ENCODE results near the gene NSMF.
A peak's percentile ranks its signal among the peaks of the same experiment; 100 is the strongest.

NSMF gene, protein sequence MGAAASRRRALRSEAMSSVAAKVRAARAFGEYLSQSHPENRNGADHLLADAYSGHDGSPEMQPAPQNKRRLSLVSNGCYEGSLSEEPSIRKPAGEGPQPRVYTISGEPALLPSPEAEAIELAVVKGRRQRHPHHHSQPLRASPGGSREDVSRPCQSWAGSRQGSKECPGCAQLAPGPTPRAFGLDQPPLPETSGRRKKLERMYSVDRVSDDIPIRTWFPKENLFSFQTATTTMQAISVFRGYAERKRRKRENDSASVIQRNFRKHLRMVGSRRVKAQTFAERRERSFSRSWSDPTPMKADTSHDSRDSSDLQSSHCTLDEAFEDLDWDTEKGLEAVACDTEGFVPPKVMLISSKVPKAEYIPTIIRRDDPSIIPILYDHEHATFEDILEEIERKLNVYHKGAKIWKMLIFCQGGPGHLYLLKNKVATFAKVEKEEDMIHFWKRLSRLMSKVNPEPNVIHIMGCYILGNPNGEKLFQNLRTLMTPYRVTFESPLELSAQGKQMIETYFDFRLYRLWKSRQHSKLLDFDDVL

GRCh38 chr9:137459152-137459600 lies at the start of gene NSMF:
Gene NSMF, minus strand, starts transcription at chr9:137459334. Its CDS starts 232 bp downstream, at chr9:137459102.
- peak; percentile 91 for DNase-seq

DNA sequence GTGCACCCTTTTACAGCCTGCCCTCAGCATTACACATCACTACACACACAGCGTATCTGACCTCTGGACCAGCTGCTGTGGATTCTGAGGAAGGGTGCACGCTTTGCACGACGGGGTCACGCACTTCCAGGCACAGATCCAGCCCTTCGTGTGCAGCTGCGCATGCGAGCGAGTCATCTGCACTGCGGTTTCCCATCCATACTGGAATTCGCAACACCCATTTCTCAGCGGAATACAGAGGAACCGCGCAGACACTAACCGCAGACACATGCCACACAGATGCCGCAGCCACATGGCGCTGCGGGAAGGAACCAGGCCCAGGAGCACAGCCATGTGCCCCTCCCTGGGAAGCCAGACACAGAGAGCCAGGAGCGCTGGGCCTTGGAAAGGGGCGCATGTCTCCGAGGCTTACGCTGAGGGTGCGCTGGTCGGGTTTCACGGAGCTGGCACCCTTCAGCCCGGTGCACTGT lies 47.6 kb upstream of the NSMF start:
- no peak for DNase-seq

DNA sequence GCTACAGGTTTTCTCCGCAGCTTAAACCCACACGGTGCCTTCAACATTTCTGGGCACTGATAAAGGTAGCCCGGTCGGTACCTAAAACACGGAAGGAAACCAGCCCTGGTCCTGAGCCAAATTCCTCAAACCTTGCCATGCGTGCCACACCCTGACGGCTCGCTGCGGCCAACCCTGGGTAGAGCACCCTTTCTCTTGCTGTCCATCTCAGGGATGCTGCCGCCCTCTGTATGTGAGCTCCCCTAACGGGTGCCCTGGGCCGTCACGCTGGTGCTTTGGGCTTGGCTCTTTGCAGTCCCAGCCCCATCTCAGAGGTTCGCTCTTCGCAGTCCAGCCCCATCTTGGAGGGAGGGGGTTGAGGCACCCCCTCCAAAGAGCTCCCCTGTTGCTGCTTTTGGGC lies 47.1 kb upstream of the NSMF start:
- DNase-seq = no peak

- no peak for DNase-seq
Measured at GRCh38 chr9:137505421-137506140, 46.4 kb upstream of the NSMF start.

GRCh38 chr9:137504432-137504777 lies 45.3 kb upstream of the NSMF start:
- no peak for DNase-seq

- no peak for DNase-seq
Measured at GRCh38 chr9:137502008-137502911, 43.1 kb upstream of the NSMF start.

DNA sequence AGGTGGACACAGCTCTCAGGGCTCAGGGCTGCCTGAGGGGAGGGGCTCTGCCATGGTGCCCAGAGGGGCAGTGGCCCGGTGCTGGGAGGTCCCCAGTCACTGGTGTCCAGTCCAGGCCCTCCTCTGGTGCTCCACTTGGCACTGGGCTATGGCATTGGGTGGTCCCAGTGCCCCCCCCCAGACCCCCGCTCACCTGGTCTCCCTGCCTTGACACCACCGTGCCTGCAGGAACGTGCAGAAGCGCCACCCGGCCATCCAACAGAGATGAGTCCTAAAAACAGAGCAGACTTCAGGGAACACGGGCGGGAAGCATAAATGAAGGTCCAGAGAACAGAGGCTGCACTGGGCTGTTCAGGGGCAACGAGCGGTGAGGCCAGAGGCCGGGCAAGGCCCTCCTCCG lies 42.3 kb upstream of the NSMF start:
- no peak for DNase-seq

- no peak for DNase-seq
Measured at GRCh38 chr9:137500666-137501397, 41.7 kb upstream of the NSMF start.

DNA sequence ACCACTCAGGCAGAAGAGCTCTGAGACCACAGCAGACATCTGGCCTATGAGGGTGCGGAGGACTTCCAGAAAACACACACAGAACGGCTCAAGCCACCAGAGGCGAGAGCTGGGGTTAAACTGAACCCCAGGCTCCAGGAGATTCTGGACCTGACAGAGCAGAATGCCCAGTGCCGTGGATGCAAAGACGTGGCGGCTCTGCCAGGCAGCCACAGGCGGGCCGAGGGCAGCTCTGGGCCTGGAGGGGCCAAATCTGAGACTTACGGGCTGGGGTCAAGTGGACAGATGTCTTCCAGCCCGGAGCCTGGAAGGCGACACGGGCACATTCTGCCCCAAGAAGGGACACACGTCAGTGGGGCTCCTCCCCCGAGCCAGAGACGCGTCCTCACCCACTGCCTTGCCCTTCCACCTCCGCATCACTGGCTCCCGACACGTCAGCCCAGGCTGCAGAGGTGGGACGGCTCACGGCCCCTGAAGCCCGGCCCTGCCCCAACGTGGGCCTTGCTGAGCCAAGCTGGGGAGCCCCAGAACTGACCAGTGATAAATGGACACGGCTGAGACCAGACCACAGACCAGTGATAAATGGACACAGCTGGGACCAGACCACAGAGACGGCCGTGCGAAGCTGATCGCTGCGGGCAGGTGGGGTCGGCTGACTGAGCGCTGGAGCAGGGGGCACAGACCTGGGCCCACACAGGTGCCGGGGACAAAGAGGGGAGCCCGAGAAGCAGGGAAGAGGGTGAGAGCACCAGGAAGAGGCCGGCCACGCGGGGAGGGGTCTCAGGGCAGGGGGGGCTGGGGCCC lies 40.9 kb upstream of the NSMF start:
- no peak for DNase-seq

GRCh38 chr9:137499416-137499815 lies 40.3 kb upstream of the NSMF start:
- DNase-seq = no peak

DNA sequence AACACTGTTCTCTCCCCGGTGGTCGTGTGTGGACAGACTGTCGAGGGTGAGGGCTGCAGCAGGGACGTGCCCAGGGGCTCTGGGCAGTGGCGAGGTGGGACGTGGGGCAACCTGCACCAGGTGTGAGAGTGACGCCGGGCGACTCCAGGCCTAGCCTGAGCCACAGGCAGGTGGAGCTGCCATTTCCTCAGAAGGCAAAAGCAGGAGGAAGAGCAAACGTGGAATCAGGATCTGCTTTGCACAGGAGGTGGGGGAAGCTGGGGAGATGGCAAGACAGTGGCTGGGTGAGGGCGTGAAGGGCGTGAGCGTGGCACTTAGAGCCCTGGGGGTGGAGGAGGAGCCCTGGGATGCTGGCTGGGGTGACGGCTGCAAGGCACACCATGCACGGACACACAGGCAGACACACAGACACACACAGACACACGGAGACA lies 39.6 kb upstream of the NSMF start:
- DNase-seq = no peak

GRCh38 chr9:137497921-137498719 lies 39.0 kb upstream of the NSMF start:
- no peak for DNase-seq

- DNase-seq = no peak
Measured at GRCh38 chr9:137496601-137497375, 37.7 kb upstream of the NSMF start.

DNA sequence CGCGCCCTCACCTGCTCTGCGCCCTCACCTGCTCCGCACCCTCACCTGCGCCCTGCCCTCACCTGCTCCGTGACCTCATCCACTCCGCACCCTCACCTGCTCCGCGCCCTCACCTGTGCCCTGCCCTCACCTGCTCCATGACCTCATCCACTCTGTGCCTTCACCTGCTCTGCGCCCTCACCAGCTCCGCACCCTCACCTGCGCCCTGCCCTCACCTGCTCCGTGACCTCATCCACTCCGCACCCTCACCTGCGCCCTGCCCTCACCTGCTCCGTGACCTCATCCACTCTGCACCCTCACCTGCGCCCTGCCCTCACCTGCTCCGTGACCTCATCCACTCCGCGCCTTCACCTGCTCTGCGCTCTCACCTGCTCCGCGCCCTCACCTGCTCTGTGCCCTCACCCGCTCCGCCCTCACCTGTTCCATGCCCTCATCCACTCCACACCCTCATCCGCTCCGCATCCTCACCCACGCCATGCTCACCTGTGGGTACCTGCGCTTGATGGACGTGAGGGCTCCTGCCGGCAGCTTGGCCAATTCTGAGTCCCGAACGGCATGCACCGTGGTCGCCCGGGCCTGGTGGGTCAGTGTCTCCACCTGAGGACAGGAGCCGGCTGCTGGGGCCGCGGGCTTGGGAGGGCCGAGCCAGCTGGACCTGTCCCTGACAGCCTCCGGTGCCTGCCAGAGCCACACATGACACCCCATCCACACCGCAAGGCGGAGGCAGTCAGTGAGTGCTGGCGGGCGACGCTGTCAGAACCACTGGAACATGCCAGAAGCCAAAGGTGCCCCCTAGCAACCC lies 35.6 kb upstream of the NSMF start:
- no peak for DNase-seq

DNA sequence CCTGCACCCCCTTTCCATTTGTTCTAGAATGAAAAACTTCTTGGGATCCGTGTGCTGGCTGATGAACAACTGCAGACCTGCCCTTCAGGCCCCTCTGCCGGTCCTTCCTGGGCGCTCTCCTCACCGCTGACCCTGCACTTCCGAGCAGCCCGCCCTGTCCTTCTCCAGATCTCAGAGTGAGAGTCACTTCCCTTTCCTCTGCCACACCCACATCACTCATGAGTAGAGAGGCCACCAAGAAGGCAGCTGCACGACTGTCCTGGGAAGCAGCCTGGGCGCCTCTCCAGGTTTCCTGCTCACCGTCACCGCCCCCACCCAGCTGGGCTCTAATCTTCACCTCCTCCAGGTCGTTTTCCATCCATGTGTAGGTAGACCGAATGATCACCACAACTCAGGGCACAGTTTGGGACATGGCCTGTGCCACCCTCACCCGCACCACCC lies 35.0 kb upstream of the NSMF start:
- no peak for DNase-seq

DNA sequence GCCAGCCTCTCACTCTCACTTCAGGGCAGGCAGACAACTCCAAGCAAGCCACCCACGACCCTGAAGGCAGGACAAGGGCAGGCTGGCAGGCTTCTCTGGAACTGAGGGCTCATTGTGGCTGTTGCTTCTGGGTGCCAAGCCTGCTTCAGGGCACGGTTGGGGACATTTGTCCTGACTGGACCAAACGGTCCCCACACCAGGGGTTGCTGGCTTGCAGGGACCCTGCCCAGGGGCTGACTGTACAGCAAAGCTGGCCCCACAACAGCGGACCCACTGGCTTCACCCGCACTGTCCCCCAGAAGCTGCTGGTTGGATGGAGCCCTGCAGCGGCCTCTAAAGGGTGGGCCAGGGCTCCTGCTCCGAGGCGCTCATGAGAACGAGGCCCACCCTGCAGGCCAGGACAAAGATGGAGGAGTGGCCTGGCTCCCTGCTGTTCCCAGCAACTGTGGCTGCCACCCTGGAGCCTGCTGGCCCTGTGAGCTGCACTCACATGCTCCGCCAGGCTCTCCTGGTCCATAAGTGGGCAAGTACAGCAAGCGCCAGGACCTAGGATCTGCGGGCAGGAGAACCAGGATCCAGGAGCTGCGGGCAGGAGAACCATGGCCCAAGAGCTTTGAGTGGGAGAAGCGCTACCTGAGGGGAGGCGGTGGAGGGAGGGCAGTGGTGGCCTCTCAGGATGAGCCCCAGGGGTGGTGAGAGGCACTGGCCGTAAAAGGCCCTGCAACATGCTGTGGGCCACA lies 34.4 kb upstream of the NSMF start:
- no peak for DNase-seq

- peak; percentile 14 for DNase-seq
Measured at GRCh38 chr9:137492464-137493363, 33.6 kb upstream of the NSMF start.
